NCI-H2227 treated with DMSO at 0.1 percent for 48 hours (cell line): Measurements from ENCODE around the gene MAGEF1.

Source experiments
- DNase-seq: peaks from one replicate; lab custom pipeline; 2025; lab: John Stamatoyannopoulos, UW

Gene MAGEF1

DNA sequence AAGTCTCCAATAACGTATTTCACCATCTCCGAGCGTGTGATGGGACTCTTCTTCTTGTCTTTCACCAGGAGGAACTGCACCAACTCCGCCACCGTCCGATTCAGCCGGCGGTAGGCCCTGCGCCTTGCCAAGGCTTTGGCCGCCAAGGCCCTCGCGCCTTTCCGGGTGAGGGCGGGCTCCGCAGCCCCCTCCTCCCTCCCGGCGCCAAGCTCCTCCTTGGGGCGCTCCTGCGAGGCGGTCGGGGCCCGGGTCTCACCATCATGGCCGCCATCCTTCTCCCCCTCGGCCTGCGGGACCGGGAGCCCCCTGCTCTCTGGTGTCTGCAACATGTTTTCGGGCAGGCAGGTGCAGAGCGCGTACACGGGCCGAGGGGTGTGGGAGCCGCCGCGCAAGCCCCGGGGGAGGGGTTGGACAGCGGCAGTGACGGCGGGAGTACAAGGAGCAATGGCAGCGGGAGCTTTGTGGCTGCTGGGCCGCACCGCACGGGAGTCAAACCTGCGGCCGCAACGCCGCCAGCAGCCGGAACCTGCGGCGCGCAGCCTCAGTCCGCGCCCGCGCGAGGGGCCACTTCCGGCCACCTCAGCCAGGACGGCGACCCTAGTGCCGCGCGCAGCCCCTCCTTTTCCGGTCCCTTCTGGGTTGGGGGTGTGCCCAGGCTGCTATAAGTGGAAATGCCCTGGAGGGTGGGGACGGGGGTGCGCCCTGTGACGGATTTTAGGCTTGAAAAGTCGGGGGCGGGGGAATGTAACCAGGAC lies at the start of gene MAGEF1:
Gene MAGEF1 (minus strand): TSS at position 572 of the 755 bp plus-strand sequence. CDS start 243 bp downstream, at position 329.
- DNase-seq, result peak; percentile 90

DNA sequence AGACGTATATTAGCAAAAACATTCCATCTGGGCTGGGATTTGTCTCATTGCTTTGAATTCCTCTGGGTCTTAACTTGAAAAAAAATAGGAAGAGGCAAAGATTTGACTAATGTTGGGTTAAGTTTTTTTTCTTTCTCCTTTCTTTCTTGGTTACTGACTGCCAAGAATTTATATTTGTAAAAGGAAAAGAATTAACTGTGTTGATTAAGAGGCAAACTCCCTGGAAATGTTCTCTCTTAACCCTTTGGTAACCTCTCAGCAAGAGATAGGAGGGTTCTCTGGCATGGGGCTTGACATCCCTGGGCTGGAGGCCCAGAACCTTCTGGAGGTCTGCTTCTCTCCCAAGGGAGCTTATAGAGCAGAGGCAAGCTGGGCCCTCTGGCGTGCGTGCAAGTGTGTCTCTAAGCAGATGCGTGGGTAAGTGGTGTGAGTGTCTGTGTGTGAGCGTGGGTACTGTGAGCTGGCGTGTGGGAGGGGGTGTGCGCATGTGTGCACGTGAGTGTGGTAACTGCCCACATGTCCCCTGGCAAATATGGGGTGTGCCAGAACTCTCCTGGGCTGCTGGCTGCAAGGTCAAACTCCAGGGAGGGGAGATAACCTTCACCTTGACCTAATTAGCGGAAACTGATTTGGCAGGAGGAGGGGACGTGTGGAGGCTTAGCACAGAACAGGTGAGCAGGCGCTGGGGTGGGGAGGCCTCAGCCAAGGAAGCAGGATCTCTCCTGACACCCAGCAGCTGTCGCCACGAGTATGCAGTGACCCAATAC lies 49.4 kb upstream of the MAGEF1 start:
- no peak for DNase-seq

DNA sequence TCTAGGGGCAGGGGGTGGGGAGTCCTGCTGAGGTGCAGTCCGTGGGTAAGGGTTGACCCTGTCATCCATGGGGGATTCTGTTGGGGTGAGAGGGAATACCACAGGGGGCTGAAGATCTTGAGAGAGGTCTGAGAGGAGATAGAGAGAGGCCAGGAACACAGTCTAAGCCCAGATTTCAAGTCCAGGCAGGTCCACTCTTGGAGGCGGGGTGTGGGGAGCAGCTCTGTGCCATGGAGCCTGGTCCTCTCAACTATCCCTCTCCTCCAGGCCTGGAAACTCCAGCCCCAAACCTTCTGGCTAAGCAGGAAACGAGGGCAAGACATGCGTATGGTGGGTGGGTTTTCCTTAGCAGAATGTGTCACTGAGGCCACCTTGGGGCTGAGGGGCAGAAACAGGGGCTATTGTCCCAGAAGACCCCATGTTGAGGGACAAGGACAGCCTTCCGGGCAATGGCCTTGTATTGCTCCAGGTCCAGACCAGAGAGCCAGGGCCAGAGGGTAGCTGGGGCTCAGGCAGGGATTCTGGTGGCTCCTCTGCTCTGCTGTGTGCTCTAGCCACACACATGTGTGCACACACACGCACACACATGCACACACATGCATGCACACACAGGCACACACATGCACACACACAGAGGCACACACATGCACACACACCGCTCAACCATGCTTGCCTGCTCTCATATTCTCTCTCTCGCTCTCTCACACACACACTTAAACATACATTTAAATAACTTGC lies 48.6 kb upstream of the MAGEF1 start:
- no peak for DNase-seq

DNA sequence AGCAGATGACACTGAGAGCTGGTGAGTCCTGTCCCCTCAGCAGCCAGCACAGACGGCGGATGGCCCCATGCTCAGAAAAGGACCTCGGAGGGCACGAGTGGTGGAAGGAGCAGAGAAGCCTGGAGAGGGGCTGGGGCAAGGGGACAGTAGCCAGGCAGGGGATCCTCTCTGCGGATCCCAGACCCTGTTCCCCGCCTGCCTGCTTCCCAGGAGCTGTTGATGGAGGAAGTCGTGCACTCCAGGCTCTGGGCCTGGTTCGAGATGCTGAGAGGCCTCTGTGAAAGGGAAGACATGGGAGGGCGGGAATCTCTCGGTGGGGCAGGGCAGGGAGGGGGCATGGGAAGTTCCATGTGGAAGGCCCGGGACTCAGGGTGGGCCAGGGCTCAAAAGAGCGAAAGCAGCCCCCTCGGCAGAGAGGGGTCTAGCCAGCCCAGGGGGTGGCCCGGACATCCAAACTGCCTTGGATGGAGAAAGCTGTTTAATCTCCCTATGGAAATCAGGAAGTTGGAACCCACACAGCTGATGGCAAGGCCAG lies 47.9 kb upstream of the MAGEF1 start:
- DNase-seq, result no peak

GRCh38 chr3:184758056-184758455 lies 46.2 kb upstream of the MAGEF1 start:
- no peak for DNase-seq

DNA sequence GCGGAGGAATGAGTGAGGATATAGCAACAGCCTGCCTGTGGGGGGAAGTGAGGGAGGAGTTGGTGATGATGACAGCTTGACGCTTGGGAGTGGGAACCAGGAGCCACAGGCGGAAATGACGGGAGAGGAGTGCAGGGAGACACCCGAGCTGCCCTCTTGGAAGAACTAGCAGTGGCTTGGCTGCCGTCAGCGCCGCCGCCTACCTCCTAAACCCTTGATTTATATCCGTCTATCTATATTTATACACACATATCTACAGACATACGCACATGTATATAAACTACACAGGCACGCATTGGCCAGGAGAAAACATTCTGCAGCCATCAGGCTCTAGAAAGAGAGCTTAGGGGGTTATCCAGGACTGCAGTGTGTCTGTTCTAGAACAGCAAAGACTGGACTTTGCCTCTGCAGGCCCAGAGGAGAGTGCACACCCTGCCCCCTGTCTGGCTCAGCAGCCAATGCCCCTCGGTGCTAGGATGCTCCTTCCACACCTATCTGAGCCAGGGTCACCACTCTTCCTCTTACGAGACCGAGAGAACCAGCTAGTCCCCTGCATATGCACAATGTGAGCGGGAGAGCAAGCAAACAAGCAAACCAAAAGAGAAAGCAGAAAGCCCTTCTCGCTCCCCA lies 45.3 kb upstream of the MAGEF1 start:
- peak; percentile 35 for DNase-seq

DNA sequence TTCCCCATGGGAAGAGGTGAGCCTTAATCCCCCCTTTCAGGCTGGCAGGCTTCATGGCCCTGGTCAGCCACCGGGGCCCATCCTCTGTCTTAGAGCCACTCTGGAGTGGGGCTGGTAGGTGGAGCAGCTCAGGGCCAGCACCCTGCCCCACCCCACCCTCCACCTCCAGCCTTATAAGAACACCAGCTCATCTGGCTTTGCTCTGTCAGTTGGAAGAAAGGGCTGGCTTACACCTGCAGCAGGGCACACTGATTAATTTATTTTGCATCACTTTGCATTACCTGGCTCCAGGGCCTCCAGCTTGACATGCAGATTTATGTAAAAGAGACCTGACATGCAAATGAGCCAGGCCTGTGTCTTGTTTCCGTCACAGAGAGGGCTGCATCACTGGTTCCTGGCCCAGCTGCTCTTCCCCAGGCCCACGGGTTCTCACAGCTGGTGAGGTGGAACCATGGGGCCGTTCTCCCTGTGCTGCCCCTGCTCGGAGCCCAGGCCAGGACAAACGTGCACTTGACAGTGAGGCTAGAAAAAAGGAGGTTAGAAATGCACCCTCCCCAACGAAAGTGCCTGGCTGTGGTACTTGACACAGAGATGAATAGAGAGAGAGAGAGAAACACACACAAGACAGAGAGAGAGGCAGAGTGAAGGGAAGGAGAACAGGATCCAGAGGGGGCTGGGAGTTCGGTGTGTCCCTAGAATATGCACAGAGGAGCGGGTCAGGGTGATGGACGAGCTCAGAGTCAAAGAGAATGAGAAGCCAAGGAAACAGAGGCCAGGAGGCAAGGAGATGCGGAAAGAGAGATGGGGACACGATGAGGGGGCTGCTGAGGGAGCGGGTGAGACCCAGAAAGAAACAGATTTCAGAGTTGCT lies 44.5 kb upstream of the MAGEF1 start:
- no peak for DNase-seq

- DNase-seq, result no peak
These were observed 43.5 kb upstream of the MAGEF1 start for GRCh38 chr3:184755315-184755731.

DNA sequence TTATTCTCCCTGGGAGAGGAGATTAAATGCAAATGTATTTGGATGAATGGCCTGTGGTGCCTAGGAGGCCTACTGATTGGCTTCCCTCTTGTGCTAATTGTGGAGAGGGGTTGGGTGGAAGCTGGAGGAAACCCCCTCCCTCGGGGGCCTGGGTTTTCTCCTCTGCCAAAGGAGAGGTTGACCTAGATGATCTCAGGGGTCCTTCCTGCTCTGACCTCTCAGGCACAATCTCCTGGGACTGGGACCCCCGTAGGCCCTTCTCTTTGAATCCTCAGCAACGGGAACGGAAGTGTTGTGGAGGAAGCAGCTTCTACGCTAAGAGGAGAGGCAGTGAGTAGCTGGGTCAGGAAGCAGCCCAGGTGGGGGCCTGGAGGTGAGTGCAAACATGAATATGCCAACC lies 40.5 kb upstream of the MAGEF1 start:
- DNase-seq, result no peak

- DNase-seq, result no peak
These were observed 39.6 kb upstream of the MAGEF1 start for GRCh38 chr3:184751204-184752040.

- no peak for DNase-seq
These were observed 38.7 kb upstream of the MAGEF1 start for GRCh38 chr3:184750349-184751083.

DNA sequence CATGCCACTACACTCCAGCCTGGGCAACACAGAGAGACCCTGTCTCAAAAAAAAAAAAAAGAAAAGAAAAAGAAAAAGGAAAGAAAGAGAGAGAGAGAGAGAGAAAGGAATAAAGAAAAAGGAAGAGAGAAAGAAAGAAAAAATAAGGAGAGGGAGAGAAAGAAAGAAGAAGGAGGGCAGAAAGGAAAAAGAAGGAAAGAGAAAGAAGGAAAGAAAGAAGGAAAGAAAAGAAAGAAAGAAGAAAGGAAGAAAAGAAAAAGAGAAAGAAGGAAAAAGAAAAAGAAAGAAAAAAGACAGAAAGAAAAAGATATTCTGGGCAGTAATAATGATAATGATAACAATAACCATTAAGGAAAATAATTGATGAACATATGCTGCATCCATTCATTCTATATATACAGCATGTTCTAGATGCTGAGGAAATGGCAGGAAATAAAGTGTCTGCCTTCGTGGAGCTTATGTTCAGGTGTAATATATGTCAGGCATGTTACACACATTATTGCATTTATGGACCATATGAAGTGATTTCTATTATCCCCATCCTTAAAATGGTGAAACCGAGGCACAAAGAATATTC lies 37.4 kb upstream of the MAGEF1 start:
- no peak for DNase-seq

- peak; percentile 6 for DNase-seq
These were observed 36.6 kb upstream of the MAGEF1 start for GRCh38 chr3:184748219-184749135.

DNA sequence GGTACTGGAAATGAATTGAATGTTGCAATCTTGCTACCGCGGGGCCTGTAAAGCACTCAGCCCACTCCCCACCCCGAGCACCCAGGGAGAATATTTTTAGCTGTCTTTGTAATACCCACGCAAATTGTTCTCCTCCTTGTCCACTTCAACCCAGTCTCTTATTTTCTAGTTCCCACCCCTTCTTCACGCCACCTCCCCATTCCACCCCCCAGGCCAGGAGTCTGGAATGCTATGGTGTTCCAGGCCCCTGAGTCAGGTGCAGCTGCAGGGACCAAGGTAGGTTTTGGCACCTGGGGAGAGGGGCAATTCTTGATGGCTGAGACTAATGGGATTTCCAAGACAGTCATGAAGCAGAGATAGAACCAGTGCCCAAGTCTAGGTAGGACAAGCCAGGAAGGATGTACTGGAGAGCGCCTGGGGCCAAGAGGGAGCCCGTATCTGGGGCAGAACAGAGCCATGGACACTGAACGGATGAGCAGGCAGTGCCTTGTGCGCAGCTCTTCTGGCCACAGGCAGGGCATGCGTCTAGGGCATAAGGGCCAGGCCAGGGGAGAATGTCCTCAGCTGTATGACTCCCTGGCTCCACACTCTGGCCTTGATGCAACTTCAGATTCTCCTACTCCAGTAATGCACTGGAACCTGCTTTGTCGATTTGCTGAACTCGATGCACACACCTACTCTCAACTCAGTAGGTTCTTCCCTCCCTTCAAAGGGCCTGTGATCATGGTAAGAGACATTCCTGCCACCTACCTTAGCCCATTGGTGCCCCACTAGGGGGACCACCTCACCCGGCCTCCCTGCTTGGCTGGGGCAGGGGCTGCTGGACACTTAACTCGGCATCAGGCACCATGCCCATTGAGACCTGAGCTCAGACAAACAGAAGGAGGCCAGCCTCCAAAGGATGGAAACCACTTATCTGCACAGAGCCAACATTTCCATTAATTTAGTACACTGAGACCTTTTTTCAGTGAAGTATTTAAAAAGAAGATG lies 34.6 kb upstream of the MAGEF1 start:
- no peak for DNase-seq

GRCh38 chr3:184745526-184745925 lies 33.7 kb upstream of the MAGEF1 start:
- no peak for DNase-seq

- DNase-seq, result no peak
These were observed 31.4 kb upstream of the MAGEF1 start for GRCh38 chr3:184743248-184743647.
